T-cell (primary cell): Measurements from ENCODE around the gene SH2D7. TPM values are rescaled to one million over a fixed set of nuclear protein-coding genes. Genes with fewer than 3 reads are reported as not detected.

Source experiments
- ATAC-seq, 4 experiments: fragments of 200-7000 bp in 3 of 4; fragments of 150-1000 bp in 1 of 4; cut with Tn5 transposase; replicated peaks in 1 of 4; 1 replicate in 3 of 4; 2 replicates in 1 of 4; pipeline ENCODE4 v1.10.0; 2021; ENCODE audit warnings: moderate library complexity in 3 of 4, mild to moderate bottlenecking in 2 of 4, moderate number of reproducible peaks in 1 of 4
- CTCF ChIA-PET, 2 donors: fragments of 300-600 bp; sonication (Branson Sonifier 250); formaldehyde crosslinking; loops; one replicate each; lab custom pipeline; 2022; ENCODE audit warnings: antibody characterized with exemption in 2 of 2; lab: Charles Lee
- POLR2A ChIA-PET, 2 donors: fragments of 300-600 bp; sonication (Branson Sonifier 250); formaldehyde crosslinking; loops; one replicate each; lab custom pipeline; 2022; ENCODE audit warnings: antibody characterized with exemption in 2 of 2; lab: Charles Lee
- DNase-seq, 35 experiments: peaks; one replicate each; pipeline versions ENCODE4 v3.0.0 to v3.0.0-alpha.2; 2013 to 2023
- H3K27ac ChIP-seq: one replicate; pipeline ENCODE4 v1.5.1; 2013; ENCODE audit warnings: low read length
- H3K27me3 ChIP-seq, 2 experiments: replicated peaks in 1 of 2; 1 replicate in 1 of 2; 2 replicates in 1 of 2; pipeline versions ENCODE4 v1.6.1 to v1.7.0; 2013; ENCODE audit warnings: low read length in 1 of 2, mixed read lengths in 1 of 2; ENCODE audit not compliant: control insufficient read depth in 2 of 2, insufficient read depth in 2 of 2; ENCODE audit errors: extremely low read depth in 1 of 2
- H3K36me3 ChIP-seq, 2 donors: 1 replicate in 1 of 2; 2 replicates in 1 of 2; pipeline versions ENCODE4 v1.6.1 to v1.7.0; 2013; ENCODE audit warnings: low read length in 1 of 2; ENCODE audit not compliant: control insufficient read depth in 2 of 2, insufficient read depth in 1 of 2; ENCODE audit errors: extremely low read depth in 1 of 2
- H3K4me1 ChIP-seq, 2 experiments: 1 replicate in 1 of 2; 2 replicates in 1 of 2; pipeline versions ENCODE4 v1.6.1 to v1.7.0; 2013; ENCODE audit warnings: low read length in 2 of 2, mixed read lengths in 1 of 2; ENCODE audit not compliant: insufficient read depth in 2 of 2, control insufficient read depth in 1 of 2; ENCODE audit errors: extremely low read depth in 1 of 2
- H3K4me3 ChIP-seq, 2 donors: 1 replicate in 1 of 2; 2 replicates in 1 of 2; pipeline versions ENCODE4 v1.5.1 to v1.7.0; 2013; ENCODE audit warnings: mild to moderate bottlenecking in 2 of 2, low read length in 1 of 2, moderate library complexity in 1 of 2; ENCODE audit not compliant: control insufficient read depth in 1 of 2; ENCODE audit errors: extremely low read depth in 1 of 2
- H3K9me3 ChIP-seq: 2 replicates; pipeline ENCODE4 v1.7.0; 2013
- H3K27ac Mint-ChIP-seq, 2 donors: one replicate each; pipeline ENCODE4 v1.8.0; 2020 to 2021; ENCODE audit warnings: mild to moderate bottlenecking in 2 of 2, mixed read lengths in 2 of 2
- H3K27me3 Mint-ChIP-seq, 2 donors: one replicate each; pipeline ENCODE4 v1.8.0; 2021 to 2022; ENCODE audit warnings: mixed read lengths in 2 of 2
- H3K36me3 Mint-ChIP-seq: one replicate; pipeline ENCODE4 v1.8.0; 2021; ENCODE audit warnings: mixed read lengths
- H3K4me1 Mint-ChIP-seq, 3 donors: one replicate each; pipeline ENCODE4 v1.8.0; 2020 to 2022; ENCODE audit warnings: mixed read lengths in 3 of 3, mild to moderate bottlenecking in 1 of 3
- H3K4me3 Mint-ChIP-seq, 3 donors: one replicate each; pipeline ENCODE4 v1.8.0; 2020 to 2022; ENCODE audit warnings: mild to moderate bottlenecking in 3 of 3, mixed read lengths in 3 of 3, moderate library complexity in 3 of 3
- H3K9me3 Mint-ChIP-seq, 3 donors: one replicate each; pipeline ENCODE4 v1.8.0; 2020 to 2022; ENCODE audit warnings: mixed read lengths in 3 of 3
- WGBS: methylation state at CpG from one replicate; pipeline ENCODE4 v1.1.5; 2013; ENCODE audit warnings: missing lambda C conversion rate; ENCODE audit not compliant: insufficient coverage; 5-methylcytosine and 5-hydroxymethylcytosine counted together
- total RNA-seq, 35 experiments: library from RNA in 6 of 35; stranded (reverse) in 6 of 35; fragments of 120-200 nt in 1 of 35; gene quantifications; one replicate each; pipeline versions ENCODE4 v1.2.1 to v1.2.4 and lab custom pipeline; 2013 to 2026

The SH2D7 gene
- total RNA-seq, 5 donors from 2014 or later (not counting 1 experiment from before 2014, with no cell fraction given): not detected

DNA sequence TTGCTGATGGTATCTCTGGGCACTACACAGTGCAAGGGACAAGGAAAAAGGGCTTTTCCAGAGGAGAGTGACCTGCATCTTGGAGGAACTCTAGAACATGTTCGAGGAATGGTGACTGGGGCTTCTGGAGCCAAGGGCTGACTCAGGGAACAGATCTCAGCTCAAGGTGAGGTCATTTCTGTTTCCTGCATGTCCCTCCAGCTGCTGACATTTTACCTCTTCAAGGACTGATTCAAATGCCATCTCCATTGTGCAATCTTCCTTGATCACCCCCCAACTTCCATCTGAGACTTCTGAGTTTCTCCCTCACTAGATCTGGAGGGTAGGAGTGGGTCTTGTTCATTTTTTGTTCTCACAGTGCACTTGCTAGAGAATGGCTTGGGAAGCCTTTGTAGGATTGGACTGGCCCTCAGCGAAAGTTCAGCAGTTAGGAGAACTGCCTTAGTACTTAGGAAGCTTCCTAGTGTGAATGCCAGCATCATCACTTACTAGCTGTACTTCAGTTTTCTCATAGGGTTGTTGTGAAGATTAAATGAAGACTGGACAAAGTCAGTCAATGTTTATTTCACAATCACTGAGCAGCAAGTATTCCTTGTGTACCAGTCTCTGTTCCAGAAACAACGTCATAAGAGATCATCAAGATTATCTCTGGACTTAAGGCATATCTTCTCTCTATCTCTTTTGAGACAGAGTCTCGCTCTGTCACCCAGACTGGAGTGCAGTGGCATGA is 54.2 kb downstream of the SH2D7 start:
- no peak for ATAC-seq
- Mint-ChIP-seq H3K27me3 (no peaks in the 10 kb centered on the region), H3K4me1 (peaks cover 25 to 33% (median 27%) of the 10 kb centered on the region in 3 donors), H3K36me3 (no peaks in the 10 kb centered on the region), H3K4me3 (peak overlapping the region in 1 of 3 donors; percentile 51), H3K9me3 (no peaks in the 10 kb centered on the region), H3K27ac (no peak overlapping the region)
- no peaks in the 10 kb centered on the region for H3K9me3 ChIP-seq
- ChIA-PET POLR2A (interaction anchor here in 1 of 2 donors (0.9 kb wide), 1 partner anchor 8 kb away, joined by 3 read pairs; no protein-coding TSS in a partner anchor), CTCF (no interaction called here)
- no peaks in the 10 kb centered on the region for H3K36me3 ChIP-seq
- H3K4me3 ChIP-seq: no peak overlapping the region
- H3K4me1 ChIP-seq: peaks cover 10 to 22% of the 10 kb centered on the region in 2 experiments
- H3K27me3 ChIP-seq: no peaks in the 10 kb centered on the region
- WGBS: 63% methylated on average over 2 of the region's 4 CpGs
- H3K27ac ChIP-seq: no peak overlapping the region
- no peak for DNase-seq

DNA sequence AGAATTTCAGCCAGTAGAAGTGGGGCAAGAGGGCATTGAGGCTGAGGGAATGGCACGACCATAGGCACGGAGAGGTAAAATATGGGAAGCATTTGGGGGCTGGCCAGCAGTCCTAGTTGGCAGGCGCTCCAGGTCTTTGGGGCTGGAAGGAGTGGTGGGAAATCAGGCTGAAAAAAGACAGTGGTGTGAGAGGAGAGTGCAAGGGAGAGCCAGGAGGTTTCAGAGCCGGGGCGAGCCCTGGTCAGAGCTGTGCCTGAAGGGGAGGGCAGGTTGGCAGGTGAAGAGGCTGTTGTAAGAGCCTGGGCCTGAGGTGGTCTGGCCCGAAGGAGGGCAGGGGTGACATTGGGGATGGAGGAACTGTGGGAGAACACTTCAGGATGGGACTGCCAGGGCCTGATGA is 55.2 kb downstream of the SH2D7 start:
- peaks cover 10 to 22% of the 10 kb centered on the region in 2 experiments for H3K4me1 ChIP-seq
- CTCF ChIA-PET: interaction anchor here in 1 of 2 donors (0.7 to 1.5 kb wide), 3 partner anchors 16 to 48 kb away, joined by 3 to 6 read pairs (median 4); partner anchors contain the start of gene CIB2
- DNase-seq (no peak), ATAC-seq (no peak)
- Mint-ChIP-seq H3K36me3 (peaks cover under 1% of the 10 kb centered on the region), H3K27me3 (no peaks in the 10 kb centered on the region), H3K4me3 (peak overlapping the region; percentile 50 to 61 (median 51)), H3K4me1 (peaks cover 26 to 35% (median 30%) of the 10 kb centered on the region in 3 donors), H3K9me3 (no peaks in the 10 kb centered on the region), H3K27ac (peak overlapping the region in 1 of 2 donors; percentile 53)
- no peak overlapping the region for H3K4me3 ChIP-seq
- no peaks in the 10 kb centered on the region for H3K27me3 ChIP-seq
- no peak overlapping the region for H3K27ac ChIP-seq
- no peaks in the 10 kb centered on the region for H3K9me3 ChIP-seq
- 100% methylated on average over 5 of the region's 6 CpGs for WGBS
- POLR2A ChIA-PET: no interaction called here
- no peaks in the 10 kb centered on the region for H3K36me3 ChIP-seq

DNA sequence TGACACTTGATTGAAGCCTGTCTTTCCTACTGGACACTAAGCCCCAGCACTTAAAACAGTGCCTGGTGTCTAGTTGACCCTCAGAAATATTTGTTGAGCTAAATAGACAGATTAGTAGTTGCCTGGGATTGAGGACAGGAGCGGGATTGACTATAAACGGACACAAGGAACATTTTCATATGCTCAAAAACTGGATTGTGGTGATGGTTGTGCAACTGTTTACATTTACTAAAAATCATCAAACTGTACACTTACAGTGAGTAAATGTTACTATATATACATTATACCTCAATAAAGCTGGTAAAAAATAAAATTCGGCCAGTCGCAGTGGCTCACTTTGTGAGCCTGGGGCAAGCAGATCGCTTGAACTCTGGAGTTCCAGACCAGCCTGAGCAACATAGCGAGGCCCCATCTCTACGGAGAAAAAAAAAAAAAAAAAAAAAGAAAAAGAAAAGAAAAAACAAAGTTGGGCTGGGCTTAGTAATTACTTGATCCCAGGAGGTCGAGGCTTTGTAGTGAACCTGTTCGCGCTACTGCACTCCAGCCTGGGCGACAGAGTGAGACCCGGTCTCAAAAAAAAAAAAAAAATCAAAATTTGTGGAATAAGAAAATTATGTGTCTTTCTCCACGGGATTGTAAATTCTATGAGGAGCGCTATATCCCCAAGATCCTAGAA is 56.2 kb downstream of the SH2D7 start:
- H3K4me1 Mint-ChIP-seq: peaks cover 36 to 44% (median 39%) of the 10 kb centered on the region in 3 donors
- ATAC-seq: peak in 2 of 4 experiments; percentile 0 to 14
- WGBS: 0% methylated on average over 1 of the region's 14 CpGs

DNA sequence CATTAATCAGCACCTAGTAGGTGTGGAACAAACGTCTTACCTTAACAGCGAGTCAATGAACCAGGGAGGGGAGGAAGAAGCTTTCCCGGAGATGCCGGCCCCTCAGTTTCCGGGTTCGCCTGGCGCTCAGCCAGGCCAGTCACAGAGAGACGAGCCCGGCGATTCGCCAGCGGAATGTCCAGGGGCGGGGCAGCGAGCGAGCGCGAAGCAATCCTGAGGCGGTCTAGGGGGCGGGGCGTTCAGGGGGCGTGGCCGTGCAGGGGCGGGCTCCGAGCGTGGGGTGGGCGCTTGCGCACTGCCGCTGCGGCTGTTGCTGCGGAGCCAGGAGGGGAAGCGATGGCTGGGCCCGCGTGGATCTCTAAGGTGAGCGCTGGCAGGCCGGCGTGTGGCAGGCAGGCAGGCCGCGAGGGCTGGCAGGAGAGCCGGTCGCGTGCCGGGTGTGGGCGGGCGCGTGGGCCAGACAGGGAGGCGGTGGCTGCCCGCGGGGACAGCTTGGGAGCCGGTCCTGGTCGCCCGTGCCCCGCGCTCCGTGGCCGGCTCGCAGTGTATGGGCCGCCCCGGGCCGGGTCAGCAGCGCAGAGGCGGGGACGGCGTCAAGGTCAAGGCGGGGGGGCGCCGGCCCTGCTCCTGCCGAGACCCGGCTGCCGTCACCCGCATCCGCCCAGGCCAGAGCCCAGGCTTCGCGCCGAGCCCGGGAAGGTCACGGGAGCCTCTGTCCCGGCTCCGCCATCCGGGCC is 56.9 kb downstream of the SH2D7 start, which contains the start of gene IDH3A:
Gene IDH3A, plus strand, starts transcription at position 295 of the 737 bp plus-strand sequence. Its CDS starts 42 bp downstream, at position 337.
- Mint-ChIP-seq H3K27ac (peak within 1 kb of the TSS; percentile 86 to 88), H3K9me3 (no peaks in the 10 kb centered on the region), H3K4me1 (peaks cover 36 to 44% (median 40%) of the 10 kb centered on the region in 3 donors), H3K27me3 (no peaks in the 10 kb centered on the region), H3K4me3 (peak within 1 kb of the TSS; percentile 91 to 94 (median 93)), H3K36me3 (peaks cover 10% of the 10 kb centered on the region)
- WGBS: under 1% methylated on average over 79 of the region's 79 CpGs
- Histone ChIP-seq H3K27me3 (no peaks in the 10 kb centered on the region), H3K4me3 (peak within 1 kb of the TSS; percentile 67 to 82), H3K4me1 (peaks cover 10 to 22% of the 10 kb centered on the region in 2 experiments), H3K9me3 (no peaks in the 10 kb centered on the region), H3K36me3 (no peaks in the 10 kb centered on the region), H3K27ac (peak within 1 kb of the TSS; percentile 18)
- ChIA-PET POLR2A (interaction anchor here in 1 of 2 donors (0.6 kb wide), 1 partner anchor 54 kb away, joined by 3 read pairs; no protein-coding TSS in a partner anchor), CTCF (interaction anchor here (0.9 to 1.4 kb wide), 3 partner anchors 9 to 46 kb away, joined by 4 to 10 read pairs (median 4); partner anchors contain the start of gene CIB2 (in 1 of the 2))
- peak; percentile 94 to 97 (median 95) for ATAC-seq
- DNase-seq: peak; percentile 97 to 100 (median 100)

More for the DNA sequence above, 56.2 kb downstream of the SH2D7 start:
- POLR2A ChIA-PET: no interaction called here
- peak overlapping the region; percentile 85 to 88 for H3K27ac Mint-ChIP-seq
- H3K27ac ChIP-seq: peak overlapping the region; percentile 18
- H3K27me3 Mint-ChIP-seq: no peaks in the 10 kb centered on the region
- peak overlapping the region; percentile 63 to 64 for H3K4me3 ChIP-seq
- H3K9me3 Mint-ChIP-seq: no peaks in the 10 kb centered on the region
- no peaks in the 10 kb centered on the region for H3K9me3 ChIP-seq
- no peaks in the 10 kb centered on the region for H3K36me3 ChIP-seq
- no peaks in the 10 kb centered on the region for H3K27me3 ChIP-seq
- peak overlapping the region; percentile 83 to 93 (median 93) for H3K4me3 Mint-ChIP-seq
- no peak for DNase-seq
- peaks cover 10 to 22% of the 10 kb centered on the region in 2 experiments for H3K4me1 ChIP-seq
- H3K36me3 Mint-ChIP-seq: peaks cover 10% of the 10 kb centered on the region
- CTCF ChIA-PET: interaction anchor here in 1 of 2 donors (1.0 to 1.5 kb wide), 2 partner anchors 17 to 47 kb away, joined by 3 to 6 read pairs; partner anchors contain the start of gene CIB2

DNA sequence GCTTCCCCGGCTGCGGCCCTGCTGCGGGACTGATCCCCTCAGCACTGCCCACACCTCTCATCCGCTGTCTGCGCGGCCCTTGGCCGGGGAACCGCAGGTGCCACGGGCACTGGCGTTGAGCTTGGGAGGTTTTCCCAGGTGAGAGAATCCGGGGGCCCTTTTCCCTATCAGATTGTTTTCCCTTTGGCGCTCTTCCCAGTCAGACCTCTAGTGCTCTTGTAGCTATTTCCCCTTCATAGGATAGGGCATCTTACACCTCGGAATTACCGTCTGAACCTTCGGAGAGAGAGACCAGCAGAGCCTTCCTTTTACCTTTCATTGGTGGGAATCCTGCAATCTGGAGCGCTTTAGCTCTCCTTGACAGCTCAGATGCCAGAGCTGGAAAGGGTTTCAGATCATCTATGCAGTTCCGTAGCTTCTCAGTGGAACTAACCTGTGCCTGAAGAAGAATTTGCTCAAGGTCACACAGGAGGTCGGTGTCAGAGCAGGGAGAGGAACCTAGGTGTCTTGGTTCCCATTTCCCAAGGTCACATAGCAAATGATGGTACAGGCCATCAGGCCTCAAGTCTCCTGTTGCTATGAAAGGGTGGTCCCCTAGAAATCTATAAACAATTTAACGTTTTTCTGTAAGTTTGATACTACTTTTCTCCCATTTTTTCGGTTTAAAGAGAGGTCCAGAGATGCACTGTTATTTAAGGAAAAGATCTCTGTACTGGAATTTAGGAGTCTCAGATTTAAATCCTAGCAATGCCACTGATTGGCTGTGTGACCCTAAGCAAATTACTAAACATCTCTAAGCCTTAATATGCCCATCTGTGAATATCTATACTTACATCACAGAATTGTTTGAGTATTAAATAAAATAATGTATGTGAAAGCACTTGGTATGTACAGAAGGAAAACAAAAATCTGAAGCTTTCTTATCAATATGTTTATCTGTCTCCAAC is 57.7 kb downstream of the SH2D7 start:
- H3K36me3 ChIP-seq: no peaks in the 10 kb centered on the region
- 11% methylated on average over 15 of the region's 20 CpGs for WGBS
- H3K27ac ChIP-seq: no peak overlapping the region
- peak overlapping the region; percentile 91 to 94 (median 93) for H3K4me3 Mint-ChIP-seq
- ChIA-PET CTCF (interaction anchor here (0.9 to 1.4 kb wide), 3 partner anchors 8 to 46 kb away, joined by 4 to 10 read pairs (median 4); partner anchors contain the start of gene CIB2 (in 1 of the 2)), POLR2A (interaction anchor here in 1 of 2 donors (0.6 kb wide), 1 partner anchor 53 kb away, joined by 3 read pairs; no protein-coding TSS in a partner anchor)
- ATAC-seq: no peak
- peak overlapping the region; percentile 67 to 82 for H3K4me3 ChIP-seq
- H3K4me1 Mint-ChIP-seq: peaks cover 36 to 46% (median 40%) of the 10 kb centered on the region in 3 donors
- H3K36me3 Mint-ChIP-seq: peaks cover 10% of the 10 kb centered on the region
- H3K27me3 ChIP-seq: no peaks in the 10 kb centered on the region
- peak overlapping the region; percentile 63 to 86 for H3K27ac Mint-ChIP-seq
- no peaks in the 10 kb centered on the region for H3K9me3 ChIP-seq
- no peaks in the 10 kb centered on the region for H3K27me3 Mint-ChIP-seq
- no peaks in the 10 kb centered on the region for H3K9me3 Mint-ChIP-seq
- H3K4me1 ChIP-seq: peaks cover 10 to 22% of the 10 kb centered on the region in 2 experiments
- DNase-seq: peak in 1 of 35 experiments; percentile 19
